H9 (cell line): ENCODE measurements around the gene KCNV2. TPM values are rescaled to one million over a fixed set of nuclear protein-coding genes. Genes with fewer than 3 reads are reported as not detected.

Experiments
- DNase-seq: peaks from one replicate; pipeline ENCODE4 v3.0.0-alpha.2; 2017
- H2AFZ ChIP-seq: one replicate; pipeline ENCODE4 v1.6.1; 2013; ENCODE audit warnings: mild to moderate bottlenecking, low read length, control low read depth, moderate library complexity
- H2AK5ac ChIP-seq: 2 replicates; pipeline ENCODE4 v1.6.1; 2013; ENCODE audit warnings: low read length, control low read depth, mixed read lengths; ENCODE audit not compliant: insufficient read length
- H2BK120ac ChIP-seq: one replicate; pipeline ENCODE4 v1.6.1; 2013; ENCODE audit warnings: low read depth, mild to moderate bottlenecking, low read length, control low read depth, inconsistent platforms; ENCODE audit not compliant: poor library complexity, severe bottlenecking
- H2BK12ac ChIP-seq: 2 replicates; pipeline ENCODE4 v1.6.1; 2013; ENCODE audit warnings: low read length, control low read depth, mixed read lengths, low read depth; ENCODE audit not compliant: insufficient read length
- H2BK15ac ChIP-seq: 2 replicates; pipeline ENCODE4 v1.6.1; 2013; ENCODE audit warnings: low read depth, low read length, control low read depth
- H2BK20ac ChIP-seq: one replicate; pipeline ENCODE4 v1.6.1; 2013; ENCODE audit warnings: low read depth, mild to moderate bottlenecking, low read length, control low read depth, inconsistent platforms; ENCODE audit not compliant: poor library complexity, severe bottlenecking
- H2BK5ac ChIP-seq: 2 replicates; pipeline ENCODE4 v1.6.1; 2013; ENCODE audit warnings: low read length, control low read depth, mixed read lengths; ENCODE audit not compliant: insufficient read length
- H3K14ac ChIP-seq: 2 replicates; pipeline ENCODE4 v1.6.1; 2013; ENCODE audit warnings: low read length, control low read depth; ENCODE audit not compliant: insufficient read depth
- H3K18ac ChIP-seq: 2 replicates; pipeline ENCODE4 v1.6.1; 2013; ENCODE audit warnings: low read depth, mild to moderate bottlenecking, mixed read lengths, low read length, control low read depth; ENCODE audit not compliant: insufficient read length
- H3K23ac ChIP-seq: 2 replicates; pipeline ENCODE4 v1.6.1; 2013; ENCODE audit warnings: low read length, control low read depth, mixed read lengths, low read depth; ENCODE audit not compliant: insufficient read length
- H3K23me2 ChIP-seq: 2 replicates; pipeline ENCODE4 v1.6.1; 2013; ENCODE audit warnings: low read depth, mild to moderate bottlenecking, mixed read lengths, low read length, control low read depth; ENCODE audit not compliant: insufficient read length, poor library complexity, severe bottlenecking
- H3K27ac ChIP-seq: 2 replicates; pipeline ENCODE4 v1.5.1; 2013; ENCODE audit warnings: low read length, control low read depth, mixed read lengths, low read depth; ENCODE audit not compliant: insufficient read length
- H3K27me3 ChIP-seq: 2 replicates; pipeline ENCODE4 v1.6.1; 2013; ENCODE audit warnings: low read length, control low read depth, inconsistent platforms; ENCODE audit not compliant: insufficient read depth
- H3K4ac ChIP-seq: 2 replicates; pipeline ENCODE4 v1.6.1; 2013; ENCODE audit warnings: low read depth, mild to moderate bottlenecking, control low read depth, inconsistent platforms, low read length, moderate library complexity
- H3K4me1 ChIP-seq: 2 replicates; pipeline ENCODE4 v1.6.1; 2013; ENCODE audit warnings: low read length, control low read depth, inconsistent platforms; ENCODE audit not compliant: insufficient read depth
- H3K4me2 ChIP-seq: 2 replicates; pipeline ENCODE4 v1.6.1; 2013; ENCODE audit warnings: low read length, control low read depth, mixed read lengths; ENCODE audit not compliant: insufficient read length, insufficient read depth
- H3K56ac ChIP-seq: 2 replicates; pipeline ENCODE4 v1.6.1; 2013; ENCODE audit warnings: low read depth, mild to moderate bottlenecking, mixed read lengths, low read length, control low read depth; ENCODE audit not compliant: insufficient read length
- H3K79me1 ChIP-seq: 2 replicates; pipeline ENCODE4 v1.6.1; 2013; ENCODE audit warnings: low read depth, mild to moderate bottlenecking, moderate library complexity, low read length, control low read depth, inconsistent platforms; ENCODE audit not compliant: insufficient read depth, poor library complexity, severe bottlenecking
- H3K79me2 ChIP-seq: 2 replicates; pipeline ENCODE4 v1.6.1; 2013; ENCODE audit warnings: low read length, control low read depth, inconsistent platforms; ENCODE audit not compliant: insufficient read depth
- H3K9ac ChIP-seq: 2 replicates; pipeline ENCODE4 v1.6.1; 2013; ENCODE audit warnings: low read length, control low read depth, mixed read lengths; ENCODE audit not compliant: insufficient read length; ENCODE audit errors: extremely low read depth
- H3K9me3 ChIP-seq: one replicate; pipeline ENCODE4 v1.6.1; 2013; ENCODE audit warnings: low read depth, low read length, inconsistent platforms; ENCODE audit not compliant: control insufficient read depth
- H3T11ph ChIP-seq: one replicate; pipeline ENCODE4 v1.6.1; 2013; ENCODE audit warnings: mild to moderate bottlenecking, low read length, control low read depth, inconsistent platforms
- H4K20me1 ChIP-seq: one replicate; pipeline ENCODE4 v1.6.1; 2013; ENCODE audit not compliant: control insufficient read depth, insufficient read length, insufficient read depth
- H4K5ac ChIP-seq: 2 replicates; pipeline ENCODE4 v1.6.1; 2013; ENCODE audit warnings: low read depth, mild to moderate bottlenecking, mixed read lengths, low read length, control low read depth; ENCODE audit not compliant: insufficient read length
- H4K8ac ChIP-seq: replicated peaks from 2 replicates; pipeline ENCODE4 v1.6.1; 2013; ENCODE audit warnings: low read length, control low read depth, mixed read lengths, low read depth; ENCODE audit not compliant: insufficient read length
- H4K91ac ChIP-seq: 2 replicates; pipeline ENCODE4 v1.6.1; 2013; ENCODE audit warnings: low read depth, mild to moderate bottlenecking, moderate library complexity, mixed read lengths, low read length, control low read depth; ENCODE audit not compliant: insufficient read length
- H3K27ac Mint-ChIP-seq, 3 experiments: 2 replicates in 2 of 3; 3 replicates in 1 of 3; pipeline ENCODE4 v1.8.0; 2020 to 2021; ENCODE audit warnings: mixed read lengths in 3 of 3, mild to moderate bottlenecking in 1 of 3, moderate library complexity in 1 of 3
- H3K27me3 Mint-ChIP-seq: 2 replicates; pipeline ENCODE4 v1.8.0; 2021; ENCODE audit warnings: low read depth, mild to moderate bottlenecking, moderate library complexity, mixed read lengths
- H3K36me3 Mint-ChIP-seq, 3 experiments: 2 replicates in 2 of 3; 3 replicates in 1 of 3; pipeline ENCODE4 v1.8.0; 2020 to 2021; ENCODE audit warnings: low read depth in 3 of 3, mixed read lengths in 3 of 3; ENCODE audit not compliant: insufficient read depth in 1 of 3
- H3K4me1 Mint-ChIP-seq, 2 experiments: 2 replicates each; pipeline ENCODE4 v1.8.0; 2020; ENCODE audit warnings: mixed read lengths in 2 of 2
- H3K4me3 Mint-ChIP-seq, 2 experiments: 2 replicates in 1 of 2; 3 replicates in 1 of 2; pipeline ENCODE4 v1.8.0; 2020 to 2021; ENCODE audit warnings: mild to moderate bottlenecking in 2 of 2, mixed read lengths in 2 of 2, moderate library complexity in 1 of 2
- H3K9me3 Mint-ChIP-seq, 2 experiments: 2 replicates in 1 of 2; 3 replicates in 1 of 2; pipeline ENCODE4 v1.8.0; 2020; ENCODE audit warnings: mild to moderate bottlenecking in 2 of 2, mixed read lengths in 2 of 2, moderate library complexity in 1 of 2
- CTCF ChIP-seq: fragments of 200-600 bp; sonication (generic); conservative IDR thresholded peaks from 3 replicates; pipeline ENCODE4 v1.8.0; 2021; ENCODE audit warnings: antibody characterized with exemption, mild to moderate bottlenecking
- WGBS: extraction: QIAGEN DNeasy Blood & Tissue Kit; methylation state at CpG from one replicate; pipeline ENCODE4 v1.1.7; 2013; ENCODE audit warnings: missing lambda C conversion rate, low lambda C conversion rate, mixed read lengths; ENCODE audit not compliant: insufficient read length; ENCODE audit errors: extremely low coverage; 5-methylcytosine and 5-hydroxymethylcytosine counted together
- total RNA-seq: library from RNA; stranded (reverse); gene quantifications from 2 replicates; pipeline ENCODE4 v1.2.1, GENCODE V29; 2021

Gene KCNV2
- total RNA-seq, 1 experiment from 2014 or later = not detected

DNA sequence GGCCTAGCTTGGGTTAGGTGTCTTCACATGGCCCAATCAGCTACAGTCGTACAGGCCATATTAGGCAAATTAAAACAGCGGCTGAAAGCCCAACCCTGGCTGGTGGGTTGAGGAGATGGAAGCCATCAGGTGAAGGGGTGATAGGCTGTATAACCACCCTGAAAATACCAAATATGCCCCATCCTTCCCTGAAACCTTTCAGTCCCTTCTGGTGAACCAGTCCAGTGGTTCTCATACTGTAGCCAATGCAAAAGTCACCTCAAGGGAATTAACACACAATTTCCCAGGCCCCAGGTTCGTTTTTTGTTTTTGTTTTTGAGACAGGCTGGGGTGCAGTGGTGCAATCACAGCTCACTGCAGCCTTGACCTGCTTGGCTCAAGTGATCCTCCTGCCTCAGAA lies 19.8 kb upstream of the KCNV2 start:
- no peak overlapping the region for H2BK12ac ChIP-seq
- H3K9ac ChIP-seq = no peak overlapping the region
- H3K27me3 ChIP-seq = no peaks in the 10 kb centered on the region
- H4K8ac ChIP-seq = no peak overlapping the region
- no peak for TF ChIP-seq CTCF
- H3K18ac ChIP-seq = no peak overlapping the region
- no peak overlapping the region for H3K27ac ChIP-seq
- no peak overlapping the region for H2BK120ac ChIP-seq
- no peak overlapping the region for H2BK5ac ChIP-seq
- no peak for DNase-seq
- Mint-ChIP-seq H3K36me3 (0 out of 7 replicates have a peak, but pooled peaks cover 0 to 5% (median 0%) of the 10 kb centered on the region in 3 experiments), H3K4me3 (no peak overlapping the region), H3K9me3 (no peaks in the 10 kb centered on the region; a peak in 1 of 5 replicates), H3K27me3 (no peaks in the 10 kb centered on the region), H3K27ac (no peak overlapping the region), H3K4me1 (peaks cover 36 to 40% of the 10 kb centered on the region in 2 experiments)
- peaks cover 4% of the 10 kb centered on the region; the same call in 1 of the 2 replicates for H3K4me1 ChIP-seq
- no peak overlapping the region for H2AFZ ChIP-seq
- H2AK5ac ChIP-seq = no peak overlapping the region
- H3K79me1 ChIP-seq = no peaks in the 10 kb centered on the region
- no peaks in the 10 kb centered on the region; the same call in 1 of the 2 replicates for H3K79me2 ChIP-seq
- no peaks in the 10 kb centered on the region for H3K9me3 ChIP-seq
- H2BK15ac ChIP-seq = no peak overlapping the region
- no CpG with 5 or more reads among the region's 3 CpGs for WGBS
- no peaks in the 10 kb centered on the region for H4K20me1 ChIP-seq
- H2BK20ac ChIP-seq = no peak overlapping the region
- H3K4me2 ChIP-seq = no peak overlapping the region
- H4K91ac ChIP-seq = no peak overlapping the region
- H3K56ac ChIP-seq = no peak overlapping the region
- no peaks in the 10 kb centered on the region for H3K23me2 ChIP-seq
- no peak overlapping the region for H3K4ac ChIP-seq
- no peak overlapping the region for H3K14ac ChIP-seq
- H3T11ph ChIP-seq = no peak overlapping the region
- no peak overlapping the region for H4K5ac ChIP-seq
- no peak overlapping the region for H3K23ac ChIP-seq
